EH (cell line): ENCODE data around the gene ALDH3B2.
A peak's percentile ranks its signal among the peaks of the same experiment; 100 is the strongest.
"Not testable (repeated sequence)": the region's sequence is repeated elsewhere in the genome, so short reads cannot be mapped to it uniquely, and the experiment has no call there.

ENCODE experiments used
- DNase-seq: peaks from one replicate; pipeline ENCODE4 v3.0.0-alpha.2; 2015; ENCODE audit warnings: low read depth

The ALDH3B2 gene

DNA sequence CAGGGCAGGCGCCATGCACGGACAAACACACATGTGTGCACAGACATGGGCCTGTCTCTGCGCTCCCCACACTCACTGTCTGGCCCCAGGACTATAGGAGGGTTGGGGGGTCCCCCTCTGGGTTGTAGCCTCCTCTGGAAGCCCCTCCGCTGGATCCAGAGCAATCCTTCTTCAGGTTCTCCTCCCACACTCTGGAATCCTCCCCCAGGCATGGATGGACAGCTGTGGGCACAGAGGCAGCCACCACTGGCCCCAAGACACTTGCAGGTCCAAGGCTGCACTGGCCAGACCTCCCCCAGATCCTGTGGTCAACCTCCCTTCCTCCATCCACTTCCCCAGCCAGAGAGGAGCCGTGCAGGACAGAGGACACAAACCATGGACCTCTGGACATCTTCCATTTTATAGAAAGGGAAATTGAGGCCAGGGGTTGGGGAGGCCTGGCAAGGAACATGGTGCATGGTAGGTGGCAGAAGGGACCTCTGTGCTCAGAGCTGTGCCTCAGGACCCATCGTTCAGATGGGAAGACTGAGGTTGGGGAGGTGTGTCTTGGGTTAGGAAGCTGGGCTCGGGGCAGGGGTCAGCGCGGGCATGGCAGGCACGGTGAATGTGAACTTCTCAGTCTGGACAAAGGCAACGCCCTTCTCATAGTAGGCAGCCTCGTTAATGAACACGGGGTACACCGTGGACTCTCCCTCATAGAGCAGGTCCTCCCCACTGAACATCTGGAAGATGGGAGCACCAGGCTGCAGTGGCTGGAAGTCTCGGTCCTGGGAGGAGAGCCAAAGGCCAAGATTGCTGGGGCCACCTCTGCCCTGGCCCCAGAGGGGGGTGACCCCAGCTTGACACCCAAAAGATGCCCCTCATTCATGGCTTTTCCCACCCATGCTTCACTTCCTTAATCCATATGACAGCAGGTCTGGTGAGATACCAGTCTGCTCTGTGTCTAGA is 32.0 kb downstream of the ALDH3B2 start:
- no peak for DNase-seq

- no peak for DNase-seq
Measured at GRCh38 chr11:67641338-67642172, 32.9 kb downstream of the ALDH3B2 start.

DNA sequence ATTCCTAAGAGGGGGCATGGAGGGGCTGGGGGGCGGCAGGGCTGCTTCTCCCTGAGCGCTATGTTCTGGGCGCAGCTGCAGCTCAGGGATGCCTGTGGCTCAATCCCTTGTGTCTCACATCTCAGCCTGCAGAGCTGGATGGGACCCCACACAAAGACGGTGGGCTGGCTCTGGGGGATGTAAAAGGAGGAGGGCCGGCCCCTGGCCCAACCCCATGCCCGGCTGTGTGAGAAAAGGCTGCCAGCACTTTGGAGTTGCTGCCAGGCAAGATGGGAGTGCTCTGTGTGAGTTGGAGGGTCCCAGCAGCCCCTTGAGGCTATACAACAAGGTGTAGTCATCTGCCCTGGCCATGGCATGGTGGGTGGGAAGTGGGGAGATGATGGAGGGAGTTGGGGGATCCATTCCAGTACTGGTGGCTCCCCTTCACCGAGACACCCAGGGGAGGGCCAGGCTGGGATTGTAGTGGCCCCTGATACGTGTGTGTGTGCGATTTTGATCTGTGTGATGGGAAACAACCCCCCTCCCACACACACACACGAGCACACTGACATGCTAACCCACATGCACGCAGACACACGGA is 33.6 kb downstream of the ALDH3B2 start:
- no peak for DNase-seq

GRCh38 chr11:67640021-67640757 is 34.2 kb downstream of the ALDH3B2 start:
- peak; percentile 58 for DNase-seq

DNA sequence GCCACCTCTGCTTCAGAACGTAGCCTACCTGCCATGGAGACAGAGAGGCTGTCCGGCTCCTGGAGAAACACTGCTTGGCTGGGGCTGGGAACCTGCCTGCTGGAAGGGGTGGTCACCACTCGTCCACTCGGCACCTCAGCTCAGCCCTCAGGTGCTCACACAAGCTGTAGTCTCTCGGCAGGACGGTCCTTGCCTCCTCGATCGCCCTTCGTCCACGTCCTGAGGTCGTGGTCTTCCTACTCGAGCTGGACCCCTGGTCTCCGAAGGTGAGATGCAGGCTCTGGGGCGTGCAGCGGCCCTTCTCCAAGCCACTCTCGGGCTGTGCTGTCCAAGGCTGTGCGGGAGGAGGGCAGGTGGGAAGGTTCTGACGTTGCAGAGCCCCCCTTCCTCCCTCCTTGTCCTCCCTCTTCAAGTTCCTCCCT is 35.0 kb downstream of the ALDH3B2 start, which contains the start of gene TBX10:
Gene TBX10, minus strand, starts transcription at position 326 of the 422 bp plus-strand sequence. Its CDS starts 291 bp downstream, at position 35.
- no peak for DNase-seq

GRCh38 chr11:67638535-67639437 is 35.6 kb downstream of the ALDH3B2 start:
- DNase-seq, result no peak

- not testable (repeated sequence) for DNase-seq
Measured at GRCh38 chr11:67637441-67637840, 37.0 kb downstream of the ALDH3B2 start.

- no peak for DNase-seq
Measured at GRCh38 chr11:67636962-67637361, 37.5 kb downstream of the ALDH3B2 start.

DNA sequence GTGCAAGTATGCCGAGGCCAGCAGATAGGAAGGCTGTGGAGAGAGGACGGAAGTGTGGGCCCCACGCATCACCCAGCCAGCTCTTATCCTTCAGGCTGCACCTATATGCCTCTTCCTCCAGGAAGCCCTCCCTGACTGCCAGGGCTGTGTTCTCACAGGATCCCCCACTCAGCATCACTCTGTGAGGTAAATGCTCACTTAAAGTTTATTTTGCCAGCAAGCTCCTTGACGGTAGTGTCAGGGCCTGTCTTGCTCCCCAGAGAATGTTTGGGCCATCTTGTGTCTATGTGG is 39.2 kb downstream of the ALDH3B2 start:
- no peak for DNase-seq

DNA sequence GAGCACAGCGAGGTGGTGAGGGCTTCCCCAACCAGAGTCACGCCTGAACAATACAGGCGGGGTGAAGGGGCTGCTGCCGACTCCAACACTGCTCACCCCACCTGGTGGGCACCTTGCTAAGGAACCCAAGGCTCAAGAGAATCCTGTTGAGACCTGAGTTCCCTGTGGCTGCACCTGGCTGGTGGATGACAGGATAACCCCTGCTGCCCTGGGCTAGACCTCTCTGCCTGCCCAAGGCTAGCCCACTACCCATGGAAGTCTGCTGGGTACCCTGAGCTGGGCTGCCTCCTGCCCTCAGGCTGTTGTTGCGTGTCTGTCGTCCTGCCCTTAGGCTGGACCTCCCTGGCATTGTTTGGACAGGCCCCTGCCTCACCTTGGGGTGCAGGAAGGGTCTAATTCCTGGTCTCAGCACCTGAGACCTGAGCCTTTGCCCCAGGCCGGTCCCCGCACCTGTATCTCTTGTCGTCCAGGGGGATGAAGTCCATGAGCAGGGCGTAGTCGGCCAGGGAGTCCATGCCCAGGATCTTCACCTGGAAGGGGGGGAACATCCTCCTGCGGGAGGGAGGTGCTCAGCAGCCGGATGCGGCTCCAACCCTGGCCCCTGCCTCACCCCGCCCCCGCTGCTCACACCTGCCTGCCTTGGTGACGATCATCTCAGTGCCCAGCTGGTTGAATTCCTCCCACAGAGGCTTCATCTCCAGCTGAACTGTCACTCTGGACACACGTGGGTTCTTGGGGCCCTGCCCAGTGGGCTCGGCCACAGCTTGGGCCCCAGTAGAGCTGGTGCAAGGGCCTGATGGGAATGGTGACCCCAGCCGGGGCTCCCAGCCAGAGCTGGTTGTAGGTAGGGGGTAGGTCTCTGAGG is 39.8 kb downstream of the ALDH3B2 start:
- DNase-seq, result no peak

DNA sequence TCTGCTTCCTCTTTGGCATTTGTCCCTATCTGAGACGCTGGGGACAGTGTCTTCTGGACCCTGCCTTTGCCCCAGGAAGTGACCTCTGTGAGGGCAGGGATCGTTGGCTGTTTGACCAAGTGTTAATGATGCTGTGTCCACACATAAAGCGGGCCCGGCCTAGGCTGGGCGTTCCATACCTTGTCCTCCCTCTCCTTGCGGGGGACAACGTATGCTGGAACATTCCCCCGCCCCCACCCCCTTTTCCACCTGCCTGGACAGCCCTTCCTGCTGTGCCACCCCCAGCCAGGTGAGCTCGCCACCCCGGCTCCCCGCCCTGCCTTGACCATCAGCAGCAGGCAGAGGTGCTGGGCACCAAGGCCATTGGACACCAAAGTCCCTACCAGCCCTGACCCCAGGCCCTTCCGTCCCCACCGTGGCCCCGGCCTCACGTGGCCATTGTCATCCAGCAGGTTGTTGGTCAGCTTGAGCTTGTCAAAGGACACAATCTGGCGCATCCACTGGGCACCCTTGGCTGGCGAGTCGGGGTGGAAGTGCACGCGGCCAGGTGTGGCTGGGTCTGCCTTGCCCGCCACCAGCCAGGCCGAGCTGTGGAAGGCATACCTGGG is 40.6 kb downstream of the ALDH3B2 start:
- DNase-seq, result no peak

GRCh38 chr11:67632982-67633755 is 41.3 kb downstream of the ALDH3B2 start:
- DNase-seq, result no peak

- no peak for DNase-seq
Measured at GRCh38 chr11:67632175-67632981, 42.0 kb downstream of the ALDH3B2 start.

- no peak for DNase-seq
Measured at GRCh38 chr11:67631853-67632174, 42.6 kb downstream of the ALDH3B2 start.

DNA sequence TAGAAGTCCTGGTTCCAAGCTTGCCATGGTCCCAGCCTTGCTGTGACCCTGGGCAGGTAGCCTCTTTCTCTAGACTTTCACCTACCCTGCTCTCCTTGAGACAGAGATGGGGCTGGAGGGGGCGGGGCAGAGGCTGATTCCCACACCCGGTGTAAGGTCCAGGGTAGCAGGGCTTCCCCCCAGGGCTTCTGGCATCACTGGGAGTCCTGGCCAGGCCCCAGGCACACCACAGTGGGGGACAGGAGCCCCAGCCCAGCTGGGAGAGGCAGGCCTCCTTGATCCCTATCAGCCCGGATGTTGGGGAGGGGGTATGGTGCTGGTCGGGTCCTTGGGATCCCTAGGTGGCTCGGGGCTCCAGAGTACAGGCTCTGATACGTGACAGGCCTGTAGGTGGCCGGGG is 43.0 kb downstream of the ALDH3B2 start:
- DNase-seq, result no peak

DNA sequence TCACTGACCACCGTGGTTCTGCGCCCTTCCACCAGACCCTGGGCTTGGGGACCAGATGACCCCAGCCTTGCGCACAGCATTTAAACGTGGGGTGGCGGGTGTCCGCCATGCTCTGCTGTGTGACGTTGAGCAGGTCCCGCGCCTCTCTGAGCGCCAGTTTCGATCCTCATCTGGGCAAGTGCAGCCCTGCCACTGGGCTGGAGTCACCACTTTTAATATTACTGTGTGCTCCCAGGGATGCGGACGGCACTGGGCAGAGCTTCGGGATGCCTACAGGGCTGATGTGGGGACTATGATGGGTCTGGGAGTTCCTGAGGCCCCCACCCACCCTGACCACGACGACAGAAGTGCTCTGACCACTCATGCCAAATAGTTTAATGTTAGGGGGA is 43.5 kb downstream of the ALDH3B2 start:
- DNase-seq, result no peak

- peak; percentile 98 for DNase-seq
Measured at GRCh38 chr11:67630228-67630942, 44.0 kb downstream of the ALDH3B2 start.
